ENCODE measurements around the gene ABCE1. TPM values are rescaled to one million over a fixed set of nuclear protein-coding genes. Genes with fewer than 3 reads are reported as not detected.

The ABCE1 gene
- polyA plus RNA-seq, 1 donor (not counting 4 experiments of a cell fraction or from before 2014, with no cell fraction given) = 110 TPM

DNA sequence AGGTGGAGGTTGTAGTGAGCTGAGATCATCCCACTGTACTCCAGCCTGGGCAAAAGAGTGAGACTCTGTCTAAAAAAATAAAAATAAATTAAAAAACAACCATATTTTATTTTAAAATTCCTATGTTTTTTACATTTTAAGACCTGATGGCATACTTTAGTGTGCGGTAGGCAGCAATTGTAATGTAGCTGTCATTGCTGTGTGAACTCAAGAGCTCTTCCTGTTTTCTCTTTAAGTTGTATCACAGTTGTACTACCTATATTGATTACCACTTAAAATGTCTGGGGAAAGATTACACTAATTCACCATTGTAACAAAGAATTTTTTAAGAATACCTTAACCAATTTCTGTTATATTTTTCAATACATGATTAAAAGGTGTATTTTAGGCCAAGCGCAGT lies 27.3 kb downstream of the ABCE1 start:
- DNase-seq (ENCODE audit: low read depth, low spot score) (no peak), FAIRE-seq (no peak)
- H3K9me3 ChIP-seq (ENCODE audit: control insufficient read depth, low read depth, low read length) = no peaks in the 10 kb centered on the region
- H2AFZ ChIP-seq (ENCODE audit: control insufficient read depth, low read length) = no peak overlapping the region
- no peaks in the 10 kb centered on the region for H3K27me3 ChIP-seq (ENCODE audit: control insufficient read depth, extremely low read depth, insufficient read depth, low read length)
- no peaks in the 10 kb centered on the region for H4K20me1 ChIP-seq (ENCODE audit: control insufficient read depth, extremely low read depth, insufficient read depth, low read length)
- no peak for TF ChIP-seq EZH2 (IDR thresholded peaks at IDR 0.05; ENCODE audit: low read length)
- TF ChIP-seq, protein P1, sequence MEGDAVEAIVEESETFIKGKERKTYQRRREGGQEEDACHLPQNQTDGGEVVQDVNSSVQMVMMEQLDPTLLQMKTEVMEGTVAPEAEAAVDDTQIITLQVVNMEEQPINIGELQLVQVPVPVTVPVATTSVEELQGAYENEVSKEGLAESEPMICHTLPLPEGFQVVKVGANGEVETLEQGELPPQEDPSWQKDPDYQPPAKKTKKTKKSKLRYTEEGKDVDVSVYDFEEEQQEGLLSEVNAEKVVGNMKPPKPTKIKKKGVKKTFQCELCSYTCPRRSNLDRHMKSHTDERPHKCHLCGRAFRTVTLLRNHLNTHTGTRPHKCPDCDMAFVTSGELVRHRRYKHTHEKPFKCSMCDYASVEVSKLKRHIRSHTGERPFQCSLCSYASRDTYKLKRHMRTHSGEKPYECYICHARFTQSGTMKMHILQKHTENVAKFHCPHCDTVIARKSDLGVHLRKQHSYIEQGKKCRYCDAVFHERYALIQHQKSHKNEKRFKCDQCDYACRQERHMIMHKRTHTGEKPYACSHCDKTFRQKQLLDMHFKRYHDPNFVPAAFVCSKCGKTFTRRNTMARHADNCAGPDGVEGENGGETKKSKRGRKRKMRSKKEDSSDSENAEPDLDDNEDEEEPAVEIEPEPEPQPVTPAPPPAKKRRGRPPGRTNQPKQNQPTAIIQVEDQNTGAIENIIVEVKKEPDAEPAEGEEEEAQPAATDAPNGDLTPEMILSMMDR (optimal IDR thresholded peaks at IDR 0.05 in 1 of 3, IDR thresholded peaks at IDR 0.05 in 1 of 3, conservative IDR thresholded peaks at IDR 0.05 in 1 of 3; ENCODE audit: extremely low read depth in 1 of 3, insufficient read depth in 2 of 3, low read length in 3 of 3) = no peak
- H3K36me3 ChIP-seq (ENCODE audit: control insufficient read depth in 2 of 2, extremely low read depth in 1 of 2, insufficient read depth in 2 of 2, low read length in 2 of 2) = peaks cover 4 to 26% of the 10 kb centered on the region in 2 experiments
- dilution Hi-C loops (cut with MboI; ENCODE audit: extremely low pct_ligation_motif_present, low sequenced_read_pairs) = no loop called here
- H3K9ac ChIP-seq (ENCODE audit: control insufficient read depth, extremely low read depth, insufficient read depth, low read length) = no peak overlapping the region
- no peaks in the 10 kb centered on the region for H3K9me1 ChIP-seq (ENCODE audit: control insufficient read depth, extremely low read depth, insufficient read depth, low read length)
- H3K4me3 ChIP-seq (ENCODE audit: control insufficient read depth in 2 of 3, extremely low read depth in 1 of 3, insufficient read depth in 2 of 3, low read depth in 1 of 3, low read length in 3 of 3) = no peak overlapping the region
- H3K4me2 ChIP-seq (ENCODE audit: control insufficient read depth, extremely low read depth, insufficient read depth, low read depth, low read length) = no peak overlapping the region
- H3K79me2 ChIP-seq (ENCODE audit: control insufficient read depth, insufficient read depth, low read length) = no peaks in the 10 kb centered on the region
- no peaks in the 10 kb centered on the region for H3K4me1 ChIP-seq (ENCODE audit: control insufficient read depth, extremely low read depth, insufficient read depth, low read length)
- H3K27ac ChIP-seq (ENCODE audit: control insufficient read depth, insufficient read depth, low read length) = no peak overlapping the region

DNA sequence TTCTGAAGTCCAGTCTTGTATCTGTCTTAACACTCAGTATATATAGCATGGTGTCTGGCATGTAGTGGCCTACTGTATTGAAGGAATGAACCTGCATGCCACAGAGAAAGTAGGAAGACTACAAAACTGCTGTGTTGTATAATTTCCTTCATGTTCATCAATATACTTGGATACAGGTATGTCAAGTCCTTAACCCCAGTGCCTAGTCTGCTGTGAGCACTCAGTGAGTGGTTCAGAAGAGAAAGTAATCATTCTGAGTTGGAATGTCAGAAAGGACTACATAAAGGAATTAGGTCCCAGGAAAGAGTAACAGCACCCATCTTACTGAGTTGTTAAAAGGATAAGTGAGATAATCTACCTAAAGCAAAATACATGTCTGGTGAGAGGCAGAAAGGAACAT lies 32.0 kb downstream of the ABCE1 start:
- DNase-seq (ENCODE audit: low read depth, low spot score) = no peak
- no peaks in the 10 kb centered on the region for H4K20me1 ChIP-seq (ENCODE audit: control insufficient read depth, extremely low read depth, insufficient read depth, low read length)
- dilution Hi-C loops (cut with MboI; ENCODE audit: extremely low pct_ligation_motif_present, low sequenced_read_pairs) = no loop called here
- H3K4me2 ChIP-seq (ENCODE audit: control insufficient read depth, extremely low read depth, insufficient read depth, low read depth, low read length) = no peak overlapping the region
- H3K9me3 ChIP-seq (ENCODE audit: control insufficient read depth, low read depth, low read length) = no peaks in the 10 kb centered on the region
- H3K27me3 ChIP-seq (ENCODE audit: control insufficient read depth, extremely low read depth, insufficient read depth, low read length) = no peaks in the 10 kb centered on the region
- no peak overlapping the region for H3K9ac ChIP-seq (ENCODE audit: control insufficient read depth, extremely low read depth, insufficient read depth, low read length)
- no peak for FAIRE-seq
- H3K9me1 ChIP-seq (ENCODE audit: control insufficient read depth, extremely low read depth, insufficient read depth, low read length) = no peaks in the 10 kb centered on the region
- no peak overlapping the region for H3K4me3 ChIP-seq (ENCODE audit: control insufficient read depth in 2 of 3, extremely low read depth in 1 of 3, insufficient read depth in 2 of 3, low read depth in 1 of 3, low read length in 3 of 3)
- H3K27ac ChIP-seq (ENCODE audit: control insufficient read depth, insufficient read depth, low read length) = no peak overlapping the region
- TF ChIP-seq, protein P1 (optimal IDR thresholded peaks at IDR 0.05 in 1 of 3, IDR thresholded peaks at IDR 0.05 in 1 of 3, conservative IDR thresholded peaks at IDR 0.05 in 1 of 3; ENCODE audit: extremely low read depth in 1 of 3, insufficient read depth in 2 of 3, low read length in 3 of 3) = no peak
- no peak for TF ChIP-seq EZH2 (IDR thresholded peaks at IDR 0.05; ENCODE audit: low read length)
- no peak overlapping the region for H2AFZ ChIP-seq (ENCODE audit: control insufficient read depth, low read length)
- H3K36me3 ChIP-seq (ENCODE audit: control insufficient read depth in 2 of 2, extremely low read depth in 1 of 2, insufficient read depth in 2 of 2, low read length in 2 of 2) = peaks cover 4 to 26% of the 10 kb centered on the region in 2 experiments
- no peaks in the 10 kb centered on the region for H3K79me2 ChIP-seq (ENCODE audit: control insufficient read depth, insufficient read depth, low read length)
- no peaks in the 10 kb centered on the region for H3K4me1 ChIP-seq (ENCODE audit: control insufficient read depth, extremely low read depth, insufficient read depth, low read length)
